OCI-M2 (cell line): ENCODE results near the gene MYLK2.

Experiments used
- DNase-seq: peaks from one replicate; lab custom pipeline; 2025; ENCODE audit not compliant: unreplicated experiment; lab: John Stamatoyannopoulos, UW

The MYLK2 gene

DNA sequence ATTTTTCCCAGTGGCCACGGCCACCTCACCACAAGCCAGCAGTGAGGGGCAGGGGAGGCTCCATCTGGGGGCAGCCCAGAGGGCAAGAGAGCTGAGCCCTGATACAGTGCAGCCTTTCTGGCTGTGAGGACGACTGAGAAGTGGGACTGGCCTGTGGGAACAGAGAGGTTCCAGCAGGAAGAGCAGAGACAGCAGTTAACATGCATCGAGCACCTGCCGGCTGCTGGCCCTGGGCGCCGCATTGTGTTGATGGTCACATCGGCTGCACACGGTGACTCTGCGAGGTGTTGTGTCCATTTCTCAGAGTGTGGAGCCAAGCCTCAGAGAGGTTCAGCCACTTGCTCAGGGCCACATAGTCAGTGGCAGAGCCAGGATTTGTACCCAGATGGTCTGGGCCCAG, 16.4 kb downstream of the MYLK2 start:
- DNase-seq: no peak

DNA sequence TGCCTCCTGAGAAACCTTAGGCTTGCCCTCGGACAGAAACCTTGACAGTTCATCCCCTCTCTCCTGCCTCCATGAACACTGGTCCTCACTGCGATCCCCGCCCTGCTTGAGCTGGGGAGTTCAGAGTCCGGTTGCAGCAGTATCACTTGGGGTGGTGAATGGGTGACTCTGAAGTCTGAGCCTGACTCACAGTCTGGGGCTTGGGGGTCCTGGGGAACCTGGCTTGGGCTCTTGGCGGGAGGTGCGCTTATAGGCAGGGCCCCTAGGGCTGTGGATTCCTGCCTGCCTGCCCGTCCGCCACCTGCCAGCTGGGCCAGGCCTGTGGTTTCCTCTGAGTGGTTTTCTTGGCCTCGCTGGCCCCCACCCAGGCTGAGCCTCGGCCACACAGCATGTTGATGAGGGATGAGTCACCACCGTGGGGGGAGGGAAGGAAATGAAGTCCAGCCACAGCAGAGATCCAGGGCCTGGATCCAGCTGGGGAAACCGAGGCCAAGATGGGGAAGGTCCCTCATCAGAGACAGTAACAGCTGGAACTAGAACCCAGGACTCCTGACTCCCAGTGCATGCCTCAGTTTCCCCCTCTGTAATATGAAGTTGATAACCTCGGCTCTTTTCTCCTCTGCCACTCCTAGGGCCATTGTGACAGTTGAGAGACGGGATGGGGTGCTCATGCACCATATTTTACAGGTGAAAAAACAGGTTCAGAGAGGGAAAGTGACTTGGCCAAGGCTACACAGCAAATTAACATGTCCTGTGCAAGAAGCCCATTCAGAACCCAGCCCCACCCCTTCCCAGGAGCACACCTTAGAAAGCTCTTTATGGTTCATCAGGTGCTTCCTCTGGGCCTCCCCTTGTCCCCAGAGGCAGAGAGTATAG, 17.1 kb downstream of the MYLK2 start:
- DNase-seq: no peak

DNA sequence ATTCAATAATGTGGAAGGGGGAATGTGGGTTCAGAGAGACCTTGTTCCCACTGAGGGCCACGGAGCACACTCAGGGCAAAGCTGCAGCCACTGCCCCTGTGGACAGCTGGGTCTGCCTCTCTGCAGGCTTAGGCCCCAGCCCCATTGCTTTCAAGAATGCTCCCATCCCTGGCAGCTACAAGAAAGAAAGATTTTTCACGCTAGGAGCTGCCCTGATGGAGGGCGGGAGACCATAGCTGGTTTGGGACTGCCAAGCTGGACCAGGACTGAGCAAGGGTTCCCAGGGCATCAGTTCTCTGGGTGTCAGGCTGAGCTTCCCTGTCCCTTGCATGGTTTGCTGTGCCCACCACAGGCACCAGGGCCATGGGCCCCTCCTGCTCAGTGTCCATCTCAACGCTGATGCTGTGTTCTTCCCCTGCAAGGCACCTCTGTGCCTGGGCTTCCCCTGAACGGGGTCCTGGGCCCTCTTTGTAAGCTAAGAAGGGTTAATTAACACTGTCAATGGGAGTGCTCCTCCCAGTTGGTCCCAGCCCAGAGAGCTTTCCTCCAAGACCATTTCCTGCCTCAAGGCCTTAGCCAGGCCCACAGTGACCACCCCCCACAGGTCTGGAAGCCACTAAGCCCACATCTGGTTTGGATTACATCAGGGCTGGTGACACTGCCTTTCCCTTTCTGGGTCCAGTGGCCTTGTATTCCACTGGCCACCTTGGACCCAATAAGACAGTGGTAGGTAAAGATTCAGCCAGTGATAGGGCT, 17.9 kb downstream of the MYLK2 start:
- DNase-seq: no peak

DNA sequence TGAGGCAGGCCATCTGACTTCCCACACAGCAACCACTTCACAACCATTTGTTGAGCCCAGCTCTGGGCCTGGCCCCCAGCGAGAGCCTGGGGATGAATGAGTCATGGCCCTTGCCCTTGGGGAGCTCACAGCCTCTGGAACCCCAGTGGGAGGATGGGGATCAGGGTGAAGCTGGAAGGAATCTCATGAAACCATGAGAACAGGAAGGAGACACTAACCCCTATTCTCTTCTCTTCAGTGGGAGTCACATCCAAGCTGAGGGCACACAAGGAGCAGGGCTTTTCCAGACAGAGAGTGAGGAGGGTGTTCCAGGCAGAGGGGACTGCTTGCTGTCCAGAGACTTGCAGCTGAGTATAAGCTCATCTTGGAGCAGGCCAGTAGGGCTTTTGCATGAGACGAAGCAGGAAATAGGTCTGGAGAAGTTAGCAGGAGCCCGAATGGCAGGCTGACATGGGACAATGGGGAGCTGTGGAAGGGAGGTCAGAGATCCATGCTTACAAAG, 18.8 kb downstream of the MYLK2 start:
- DNase-seq: no peak

DNA sequence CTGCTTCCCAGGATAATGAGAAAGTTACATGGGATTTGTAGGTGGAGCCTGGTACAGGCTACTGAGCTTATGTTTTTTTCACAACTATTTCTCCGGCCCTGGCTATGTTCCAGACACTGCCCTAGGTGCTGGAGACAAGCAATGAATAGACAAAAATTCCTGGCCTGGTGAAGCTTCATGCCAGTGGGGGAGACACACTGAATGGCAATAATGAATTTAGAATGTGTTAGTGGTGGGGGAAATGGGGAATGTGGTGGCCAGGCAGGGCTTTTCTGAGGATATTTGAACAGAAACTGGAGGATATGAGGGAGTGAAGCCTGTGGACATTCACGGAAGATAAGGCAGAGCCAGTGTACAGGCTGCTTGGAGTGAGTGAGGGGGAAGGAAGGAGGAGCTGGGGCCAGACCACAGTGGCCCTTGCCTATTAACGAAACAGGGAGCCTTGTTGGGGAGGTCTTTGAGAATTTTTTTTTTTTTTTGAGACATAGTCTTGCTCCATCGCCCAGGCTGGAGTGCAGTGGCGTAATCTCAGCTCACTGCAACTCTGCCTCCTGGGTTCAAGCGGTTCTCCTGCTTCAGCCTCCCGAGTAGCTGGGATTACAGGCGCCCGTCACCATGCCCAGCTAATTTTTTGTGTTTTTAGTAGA, 19.6 kb downstream of the MYLK2 start:
- no peak for DNase-seq

DNA sequence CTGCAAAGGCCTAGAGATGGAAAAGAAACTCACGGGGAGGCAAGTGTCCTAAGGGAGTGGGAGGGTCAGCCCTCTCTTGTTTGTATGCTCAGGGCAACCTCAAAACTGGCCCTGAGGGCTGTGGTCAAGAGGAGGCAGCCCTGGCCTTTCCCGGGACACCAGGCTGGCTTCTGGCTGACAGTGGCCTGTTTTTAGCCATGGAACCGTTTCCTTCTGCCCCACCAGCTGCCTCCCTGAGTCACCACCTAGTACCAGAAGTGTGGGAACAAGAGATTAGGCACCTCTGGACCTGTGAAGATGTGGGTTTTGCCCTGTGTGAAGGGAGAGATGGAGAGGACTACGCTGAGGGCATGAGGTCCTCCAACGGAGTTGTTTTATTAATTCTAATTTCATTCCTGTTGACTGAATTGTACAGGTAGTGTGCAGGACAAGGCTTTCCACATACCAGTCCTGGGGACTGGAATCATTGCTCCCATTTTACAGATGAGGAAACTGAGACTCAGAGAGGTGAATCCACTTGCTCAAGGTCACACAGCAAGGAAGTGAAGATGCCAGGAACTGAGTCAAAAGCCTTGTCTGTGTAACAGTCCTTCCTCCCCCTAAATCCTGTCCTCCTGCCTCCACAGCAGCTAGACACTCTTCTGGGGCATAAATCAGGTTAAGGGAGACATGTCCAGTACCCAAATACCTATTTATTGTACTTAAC, 20.8 kb downstream of the MYLK2 start:
- no peak for DNase-seq

DNA sequence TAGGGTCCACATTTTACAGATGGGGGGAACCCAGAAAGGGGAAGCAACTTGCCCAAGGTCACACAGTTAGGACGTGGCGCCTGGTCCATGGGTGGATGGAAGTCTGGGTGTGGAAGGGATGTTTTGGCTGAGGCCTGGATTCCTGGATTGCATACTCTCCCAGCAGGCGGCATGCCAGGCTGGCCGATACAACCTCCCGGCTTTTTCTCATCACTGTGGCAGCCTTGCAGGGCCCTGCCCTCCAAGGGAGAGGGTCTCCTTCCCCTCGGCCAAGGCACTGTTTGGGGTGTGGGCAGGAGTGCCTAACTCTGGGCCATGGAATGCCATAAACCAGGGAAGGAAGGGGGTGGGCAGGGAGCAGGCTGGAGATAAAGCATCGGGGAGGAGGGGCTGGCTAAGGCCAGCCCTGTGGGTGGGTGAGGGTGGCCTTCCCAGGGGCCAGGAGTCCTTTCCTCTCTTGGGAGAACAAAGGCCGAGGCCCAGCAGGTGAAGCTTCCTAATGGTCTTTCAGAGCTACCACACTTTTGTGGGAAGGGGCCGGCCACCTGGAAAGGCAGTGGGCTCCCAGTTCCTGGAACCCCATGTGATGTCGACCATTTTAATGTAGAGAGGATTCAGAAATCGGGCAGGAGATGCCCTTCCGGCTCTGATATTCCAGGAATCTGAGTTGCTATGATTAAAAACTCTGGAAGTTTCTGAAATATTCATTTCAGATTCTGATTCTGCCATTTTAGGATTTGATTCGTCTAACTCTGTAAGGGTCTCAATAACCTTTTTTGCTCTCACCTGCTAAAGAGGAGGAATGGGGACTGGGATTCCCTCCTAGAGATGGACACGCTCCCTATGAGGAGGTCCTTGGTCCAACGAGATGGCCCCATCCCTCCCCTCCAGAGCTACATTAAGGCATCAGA, 22.0 kb downstream of the MYLK2 start:
- no peak for DNase-seq

DNA sequence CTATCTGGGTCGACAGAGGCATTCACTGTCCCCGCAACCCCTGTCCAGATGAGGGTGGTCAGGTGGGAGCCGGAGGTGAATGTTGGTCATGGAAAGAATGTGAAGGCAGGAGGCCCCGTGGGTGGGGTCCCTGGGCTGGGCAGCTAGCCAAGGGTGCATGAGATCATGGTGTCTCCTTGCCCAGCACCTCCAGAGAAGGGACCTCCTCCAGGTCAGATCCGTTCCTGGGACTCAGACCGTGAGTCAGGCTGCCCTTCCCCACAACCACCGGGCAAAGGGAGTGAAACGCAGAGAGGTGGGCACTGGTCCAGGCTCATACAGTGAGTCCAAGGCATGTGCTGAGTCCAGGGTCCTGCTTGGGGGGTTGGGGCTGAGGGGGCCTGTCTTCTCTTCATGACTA, 22.8 kb downstream of the MYLK2 start:
- no peak for DNase-seq

DNA sequence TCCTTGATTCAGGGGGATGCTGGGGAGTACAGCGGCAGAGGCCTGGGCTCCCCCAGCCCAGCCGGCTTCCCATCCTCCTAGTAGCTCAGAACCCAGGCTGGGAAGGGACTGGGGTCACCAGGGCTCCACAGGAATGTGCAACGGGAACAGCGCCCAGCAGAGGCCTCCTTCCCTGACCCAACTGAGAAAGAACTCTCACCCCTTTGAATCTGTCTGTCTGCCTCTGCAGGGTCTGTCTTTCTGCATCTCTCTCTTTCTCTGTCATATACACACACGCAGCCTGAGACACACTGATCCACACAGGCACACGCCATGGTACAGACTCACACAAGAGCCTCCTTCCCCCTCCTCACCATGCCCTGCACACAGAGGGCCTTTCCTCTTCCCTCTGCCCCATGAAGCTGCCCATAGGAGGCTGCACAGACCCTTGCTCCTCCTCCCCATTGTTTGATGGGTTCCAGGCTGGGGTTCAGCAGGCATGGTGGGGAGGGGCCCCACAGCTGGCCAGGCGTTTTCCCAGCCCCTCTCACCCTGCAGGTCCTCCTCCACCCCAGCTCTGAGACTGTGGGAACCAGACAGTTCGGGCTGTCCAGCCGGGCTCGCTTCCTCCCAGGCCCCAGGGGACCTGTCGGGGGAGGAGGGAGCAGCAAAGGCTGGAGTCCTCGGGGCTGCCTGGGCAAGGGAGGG, 23.5 kb downstream of the MYLK2 start:
- no peak for DNase-seq

DNA sequence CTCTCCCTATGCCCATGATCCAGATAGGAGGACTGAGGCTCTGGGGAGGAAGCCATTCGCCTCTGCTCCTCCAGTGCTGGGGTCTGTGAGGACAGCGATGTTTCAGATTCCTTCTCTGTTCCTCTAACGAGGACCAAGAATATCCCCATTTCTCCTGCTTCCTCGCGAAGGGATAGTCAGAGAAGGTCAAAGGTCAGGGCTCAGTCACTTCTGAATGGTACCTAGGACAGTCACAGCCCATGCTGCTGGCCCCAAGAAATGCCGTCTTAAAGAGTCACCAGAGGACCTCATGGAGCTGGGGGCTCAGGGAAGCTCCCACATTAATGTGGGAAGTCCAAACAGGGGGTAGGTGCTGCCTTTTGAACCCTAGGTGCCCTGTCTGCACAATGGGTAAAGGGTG, 24.1 kb downstream of the MYLK2 start:
- no peak for DNase-seq

DNA sequence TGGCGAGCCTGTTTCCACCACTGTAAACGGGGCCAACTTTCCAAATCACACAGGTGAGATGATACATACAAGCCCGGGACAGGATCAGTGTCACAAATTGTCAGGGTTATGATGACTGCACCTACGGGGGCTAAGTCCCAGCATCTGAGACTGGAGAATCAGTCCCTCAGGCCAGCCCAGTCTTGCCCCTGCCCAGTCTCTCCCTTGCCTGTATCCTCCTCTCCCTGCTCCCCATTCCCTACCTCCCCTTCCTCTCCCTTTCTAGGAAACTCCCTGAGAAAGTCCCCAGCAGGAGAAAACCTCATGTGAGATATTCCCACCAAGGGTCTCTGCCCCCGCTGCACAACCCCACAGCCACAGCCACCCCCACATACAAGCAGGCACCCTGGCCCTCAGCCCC, 24.7 kb downstream of the MYLK2 start:
- no peak for DNase-seq

DNA sequence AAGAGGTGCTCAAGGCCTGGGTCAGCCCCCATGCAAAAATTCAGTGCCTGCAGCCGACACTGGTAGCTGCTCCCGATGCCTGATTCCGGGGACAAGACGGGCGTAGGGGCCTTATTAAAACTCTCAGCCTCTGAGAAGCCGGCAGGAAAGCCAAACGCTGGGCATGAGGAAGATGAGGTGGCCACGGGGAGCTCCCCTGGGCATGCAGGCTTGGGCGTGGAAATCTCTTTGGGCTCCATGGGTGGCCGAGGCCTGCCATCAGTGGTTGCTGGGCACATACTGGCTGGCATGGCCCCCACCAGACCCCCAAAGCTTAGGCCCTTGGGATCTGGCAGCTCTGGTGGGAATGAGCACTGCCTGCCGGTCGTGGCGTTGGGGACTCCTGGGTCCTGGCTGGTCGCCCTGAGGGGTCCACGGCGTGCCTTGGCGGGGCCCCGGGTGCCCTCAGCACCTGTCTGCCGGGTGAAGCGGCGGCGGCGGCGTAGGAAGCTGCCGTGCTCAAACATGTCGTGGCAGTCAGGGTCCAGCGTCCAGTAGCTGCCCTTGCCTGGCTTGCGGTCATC, 25.7 kb downstream of the MYLK2 start:
- DNase-seq: no peak

DNA sequence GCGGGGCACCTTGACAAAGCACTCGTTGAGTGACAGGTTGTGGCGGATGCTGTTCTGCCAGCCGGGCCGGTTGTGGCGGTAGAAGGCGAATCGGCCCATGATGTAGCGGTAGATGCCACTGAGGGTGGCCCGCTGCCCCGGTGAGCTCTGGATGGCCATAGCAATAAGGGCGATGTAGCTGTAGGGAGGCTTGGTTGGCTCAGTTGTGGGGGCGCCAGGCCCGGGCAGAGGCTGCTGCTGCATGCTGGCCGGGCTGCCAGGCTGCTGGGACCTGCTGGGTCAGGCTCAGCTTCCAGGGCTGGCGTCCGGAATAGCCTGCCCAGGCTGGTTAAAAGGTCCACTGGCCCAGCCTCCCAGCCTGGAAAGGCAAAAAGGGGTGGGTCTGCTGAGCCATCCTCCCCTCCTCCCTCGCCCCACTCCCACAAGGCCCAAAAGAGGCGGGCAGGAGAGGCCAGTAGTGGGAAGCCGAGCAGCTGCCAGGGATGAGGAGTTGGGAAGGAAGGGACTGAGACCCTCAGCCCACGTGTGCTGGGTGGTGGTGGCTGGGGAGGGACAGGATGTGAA, 26.2 kb downstream of the MYLK2 start, which contains the start of gene FOXS1:
TSS of gene FOXS1 (minus strand) at position 305 of the 564 bp plus-strand sequence. CDS start at position 243, 62 bp downstream.
- DNase-seq: no peak

DNA sequence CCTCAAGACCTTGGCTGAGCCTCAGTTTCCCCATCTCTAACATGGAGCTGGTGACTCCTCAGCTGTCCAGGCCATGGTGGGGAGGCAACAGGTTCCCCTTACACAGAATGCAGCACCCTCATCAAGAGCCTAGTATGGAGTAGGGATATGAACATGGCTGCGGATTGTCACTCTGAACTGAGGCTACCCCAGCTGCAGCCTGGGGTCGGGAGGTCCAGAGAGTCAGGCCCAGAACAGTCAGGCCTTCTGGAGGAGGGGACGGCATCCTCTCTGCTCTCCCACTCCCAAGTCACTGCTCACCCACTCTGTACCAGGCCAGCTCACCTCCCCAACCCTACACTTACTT, 27.6 kb downstream of the MYLK2 start:
- DNase-seq: no peak

DNA sequence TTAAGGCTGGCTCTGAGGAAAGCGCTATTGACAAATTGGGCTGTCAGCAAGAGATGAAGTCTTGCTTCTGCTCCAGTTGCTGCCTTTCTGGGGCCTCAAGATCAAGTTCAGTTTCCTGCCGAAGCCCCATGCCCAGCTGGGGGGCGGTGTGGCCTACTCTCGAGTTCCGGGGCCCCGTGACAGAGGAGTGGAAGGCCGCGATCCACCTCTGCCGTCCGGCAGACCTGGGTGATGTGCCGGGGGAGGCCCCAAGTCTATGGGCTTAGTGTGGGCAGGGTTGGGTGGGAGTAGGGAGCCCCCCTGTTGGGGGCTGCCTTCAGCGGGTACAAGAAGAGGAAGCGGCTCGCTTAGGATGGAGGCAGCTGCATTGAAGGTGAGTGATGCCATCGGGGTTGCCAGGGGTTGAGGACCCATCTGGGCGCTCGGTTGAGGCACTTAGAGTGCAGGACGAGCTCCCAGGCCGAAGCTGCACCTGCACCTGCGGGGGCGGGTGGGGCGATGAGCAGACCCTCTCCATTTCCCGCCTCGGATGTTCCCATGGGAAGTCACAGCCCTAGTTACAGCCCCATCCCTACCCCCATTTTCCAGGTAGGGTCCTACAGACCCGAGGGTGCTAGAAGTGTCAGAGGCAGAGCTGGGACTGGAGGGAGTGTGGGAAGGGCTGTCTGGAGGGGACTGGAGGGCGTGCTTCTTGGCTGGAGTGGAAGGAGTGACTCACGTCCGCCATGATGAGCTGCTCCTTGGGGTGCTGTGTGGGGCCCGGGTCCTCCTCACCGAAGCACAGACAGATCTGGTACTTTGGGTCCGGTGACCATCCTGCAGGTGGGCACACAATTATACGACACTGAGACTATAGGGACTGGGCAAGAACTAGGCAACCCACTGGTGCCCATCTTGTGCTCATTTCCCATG, 29.2 kb downstream of the MYLK2 start:
- DNase-seq: no peak

DNA sequence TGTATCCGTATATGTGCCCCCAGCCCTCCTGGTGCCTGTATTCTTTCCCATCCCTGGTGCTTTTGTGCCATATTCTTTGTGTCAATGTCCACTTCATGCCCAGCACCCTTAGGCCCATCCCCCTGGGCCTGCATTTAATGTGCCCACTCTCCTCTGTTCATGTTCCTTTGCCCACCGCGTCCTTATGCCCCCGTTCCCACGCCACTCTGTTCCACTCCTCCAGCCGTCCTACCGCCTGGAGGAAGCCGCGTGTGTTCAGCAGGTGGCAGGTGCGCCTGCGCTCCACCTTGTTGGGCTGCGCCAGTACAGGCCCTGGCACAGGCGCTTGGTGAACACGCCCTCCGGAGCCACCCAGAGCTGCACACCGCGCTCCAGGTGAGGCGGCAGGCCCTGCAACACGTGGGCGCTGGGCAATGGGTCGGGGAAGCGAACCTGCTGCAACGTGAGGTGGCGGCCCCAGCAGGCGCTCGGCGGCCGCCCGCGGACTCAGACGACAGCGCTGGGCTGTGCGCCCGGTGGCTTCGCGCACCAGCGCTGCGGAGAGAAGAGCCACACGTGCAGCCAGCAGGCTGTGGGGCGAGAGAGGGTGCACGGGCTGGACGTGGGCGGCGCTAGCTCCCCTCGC, 30.3 kb downstream of the MYLK2 start:
- DNase-seq: no peak

DNA sequence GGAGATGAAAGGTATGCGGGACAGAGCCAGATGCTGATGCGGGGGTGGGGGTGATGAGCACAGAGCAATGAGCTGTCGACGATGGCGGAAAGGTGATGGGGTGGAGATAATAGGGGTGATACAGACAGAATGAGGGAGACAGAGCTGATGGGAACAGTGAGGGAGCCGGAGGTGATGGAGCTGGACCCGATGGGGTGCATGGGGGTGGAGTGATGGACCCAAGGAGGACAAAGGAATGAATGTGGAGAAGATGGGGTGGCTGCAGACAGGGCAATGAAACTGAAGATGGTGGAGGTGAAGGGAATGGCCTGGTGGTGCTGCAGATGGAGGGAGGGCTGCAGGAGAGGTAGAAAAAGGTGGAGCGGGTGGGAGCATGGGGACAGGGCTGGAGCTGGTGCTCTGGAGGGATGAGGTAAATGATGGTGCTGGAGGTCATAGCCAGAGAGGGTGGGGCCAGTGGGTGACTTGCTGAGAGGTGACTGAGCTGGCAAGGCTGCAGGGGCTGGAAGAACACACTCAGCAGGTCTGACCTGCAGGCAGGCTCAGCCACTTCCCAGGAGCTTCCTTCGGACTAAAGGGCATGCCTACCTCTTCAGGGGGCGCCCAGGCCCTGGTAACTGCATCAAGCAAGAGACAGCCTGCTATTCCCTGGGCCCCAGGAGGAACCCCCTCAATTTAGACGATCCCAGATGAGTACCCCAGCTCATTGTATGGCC, 32.2 kb downstream of the MYLK2 start:
- DNase-seq: no peak
